ENCODE measurements around the gene FASLG. TPM values are rescaled to one million over a fixed set of nuclear protein-coding genes. Genes with fewer than 3 reads are reported as not detected.

FASLG gene
- polyA plus RNA-seq, 3 donors: not detected

DNA sequence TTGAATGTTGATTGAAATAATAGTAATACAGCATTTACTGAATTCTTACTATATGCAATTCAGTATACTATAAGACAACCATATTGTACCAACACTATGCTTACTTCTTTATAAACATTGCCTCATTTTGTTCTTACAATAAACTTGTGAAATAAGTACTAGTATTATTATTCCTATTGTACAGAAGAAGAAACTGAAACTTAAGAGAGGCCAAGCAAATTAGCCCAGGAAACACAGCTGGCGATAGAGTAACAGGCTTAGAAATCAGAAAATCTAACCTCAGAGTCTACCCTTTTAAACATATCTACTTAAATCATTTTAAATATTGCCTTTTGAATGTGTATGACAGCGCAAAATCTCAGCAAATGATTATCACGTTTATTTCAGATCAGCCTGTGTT lies 41.7 kb downstream of the FASLG start:
- no peaks in the 10 kb centered on the region for H3K27me3 ChIP-seq (ENCODE audit: control insufficient read depth in 2 of 2, insufficient read depth in 2 of 2, low read length in 2 of 2)
- H3K9ac ChIP-seq (ENCODE audit: insufficient read depth, low read length, poor library complexity, severe bottlenecking): no peak overlapping the region
- H3K36me3 ChIP-seq (replicated peaks in 1 of 2; ENCODE audit: control insufficient read depth in 1 of 2, insufficient read depth in 2 of 2, low read length in 2 of 2): no peaks in the 10 kb centered on the region
- H3K4me2 ChIP-seq (replicated peaks; ENCODE audit: extremely low read depth, low read length, poor library complexity, severe bottlenecking): no peak overlapping the region
- H3K4me3 ChIP-seq (replicated peaks in 1 of 3; ENCODE audit: low read depth in 2 of 3, low read length in 3 of 3): no peak overlapping the region
- no peaks in the 10 kb centered on the region for H3K9me3 ChIP-seq (replicated peaks in 1 of 2; ENCODE audit: control insufficient read depth in 1 of 2, insufficient read depth in 1 of 2, low read length in 2 of 2)
- Mint-ChIP-seq H3K9me3 (no peaks in the 10 kb centered on the region), H3K27me3 (ENCODE audit: low read depth in 3 of 3) (peaks cover 0 to 1% (median 0%) of the 10 kb centered on the region in 3 donors), H3K4me3 (no peak overlapping the region), H3K4me1 (peaks cover 37% of the 10 kb centered on the region), H3K36me3 (peaks cover 0 to 4% of the 10 kb centered on the region in 2 donors), H3K27ac (no peak overlapping the region)
- TF ChIP-seq, protein P1, sequence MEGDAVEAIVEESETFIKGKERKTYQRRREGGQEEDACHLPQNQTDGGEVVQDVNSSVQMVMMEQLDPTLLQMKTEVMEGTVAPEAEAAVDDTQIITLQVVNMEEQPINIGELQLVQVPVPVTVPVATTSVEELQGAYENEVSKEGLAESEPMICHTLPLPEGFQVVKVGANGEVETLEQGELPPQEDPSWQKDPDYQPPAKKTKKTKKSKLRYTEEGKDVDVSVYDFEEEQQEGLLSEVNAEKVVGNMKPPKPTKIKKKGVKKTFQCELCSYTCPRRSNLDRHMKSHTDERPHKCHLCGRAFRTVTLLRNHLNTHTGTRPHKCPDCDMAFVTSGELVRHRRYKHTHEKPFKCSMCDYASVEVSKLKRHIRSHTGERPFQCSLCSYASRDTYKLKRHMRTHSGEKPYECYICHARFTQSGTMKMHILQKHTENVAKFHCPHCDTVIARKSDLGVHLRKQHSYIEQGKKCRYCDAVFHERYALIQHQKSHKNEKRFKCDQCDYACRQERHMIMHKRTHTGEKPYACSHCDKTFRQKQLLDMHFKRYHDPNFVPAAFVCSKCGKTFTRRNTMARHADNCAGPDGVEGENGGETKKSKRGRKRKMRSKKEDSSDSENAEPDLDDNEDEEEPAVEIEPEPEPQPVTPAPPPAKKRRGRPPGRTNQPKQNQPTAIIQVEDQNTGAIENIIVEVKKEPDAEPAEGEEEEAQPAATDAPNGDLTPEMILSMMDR (IDR thresholded peaks at IDR 0.05): no peak
- H2AFZ ChIP-seq (ENCODE audit: insufficient read depth, low read depth, low read length, poor library complexity, severe bottlenecking): no peak overlapping the region
- H3K4me1 ChIP-seq (ENCODE audit: control insufficient read depth in 1 of 2, insufficient read depth in 2 of 2, low read length in 2 of 2): peaks cover 30 to 38% of the 10 kb centered on the region in 2 donors
- WGBS (ENCODE audit: insufficient coverage): 100% methylated on average over 1 of the region's 3 CpGs
- H3K79me2 ChIP-seq (ENCODE audit: insufficient read depth, low read length): no peaks in the 10 kb centered on the region
- intact Hi-C loops (cut with micrococcal nuclease): no loop called here
- no peak overlapping the region for H3K27ac ChIP-seq (ENCODE audit: low read depth in 1 of 2, low read length in 2 of 2)
- no peak for DNase-seq
- no peaks in the 10 kb centered on the region for H4K20me1 ChIP-seq (ENCODE audit: insufficient read depth, low read length)

DNA sequence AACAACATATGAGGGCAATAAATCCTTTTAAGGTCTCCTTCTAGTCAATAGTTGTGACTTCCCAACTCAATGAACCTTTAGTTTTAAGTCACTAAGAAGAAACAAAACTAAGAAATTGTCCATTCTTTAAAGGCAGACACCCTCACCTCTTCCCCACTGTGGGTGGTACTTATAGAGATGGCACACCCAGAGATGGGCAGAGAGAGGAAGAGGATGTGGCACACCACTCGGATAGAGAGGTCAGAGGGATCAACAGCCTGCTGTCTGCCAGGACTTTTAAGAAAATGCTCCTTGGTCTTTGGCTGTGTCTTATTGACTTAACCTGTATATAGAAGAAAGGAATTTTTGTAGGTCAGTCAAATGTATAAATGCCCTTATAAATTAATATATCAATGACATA lies 45.1 kb downstream of the FASLG start:
- H3K4me1 ChIP-seq (ENCODE audit: control insufficient read depth in 1 of 2, insufficient read depth in 2 of 2, low read length in 2 of 2): peaks cover 11 to 15% of the 10 kb centered on the region in 2 donors
- peaks cover 0 to 2% (median 0%) of the 10 kb centered on the region in 7 donors for H3K9me3 Mint-ChIP-seq
- TF ChIP-seq, protein P1 (IDR thresholded peaks at IDR 0.05): no peak
- no peaks in the 10 kb centered on the region for H3K79me2 ChIP-seq (ENCODE audit: insufficient read depth, low read length)
- no peaks in the 10 kb centered on the region for H3K36me3 Mint-ChIP-seq
- no peak overlapping the region for H3K4me3 Mint-ChIP-seq
- DNase-seq: no peak
- no CpG with 5 or more reads among the region's 1 CpG for WGBS (ENCODE audit: insufficient coverage)
- H3K9ac ChIP-seq (ENCODE audit: insufficient read depth, low read length, poor library complexity, severe bottlenecking): no peak overlapping the region
- no peak overlapping the region for H3K27ac Mint-ChIP-seq
- H3K9me3 ChIP-seq (replicated peaks in 1 of 2; ENCODE audit: control insufficient read depth in 1 of 2, insufficient read depth in 1 of 2, low read length in 2 of 2): no peaks in the 10 kb centered on the region
- H3K27ac ChIP-seq (ENCODE audit: low read depth in 1 of 2, low read length in 2 of 2): no peak overlapping the region
- peaks cover 13% of the 10 kb centered on the region for H3K4me1 Mint-ChIP-seq
- intact Hi-C loops (cut with micrococcal nuclease): no loop called here
- no peak overlapping the region for H3K4me3 ChIP-seq (replicated peaks in 1 of 3; ENCODE audit: low read depth in 2 of 3, low read length in 3 of 3)
- H3K4me2 ChIP-seq (replicated peaks; ENCODE audit: extremely low read depth, low read length, poor library complexity, severe bottlenecking): no peak overlapping the region
- no peaks in the 10 kb centered on the region for H3K27me3 ChIP-seq (ENCODE audit: control insufficient read depth in 2 of 2, insufficient read depth in 2 of 2, low read length in 2 of 2)
- no peaks in the 10 kb centered on the region for H4K20me1 ChIP-seq (ENCODE audit: insufficient read depth, low read length)
- H2AFZ ChIP-seq (ENCODE audit: insufficient read depth, low read depth, low read length, poor library complexity, severe bottlenecking): no peak overlapping the region
- H3K27me3 Mint-ChIP-seq (ENCODE audit: low read depth in 3 of 3): no peaks in the 10 kb centered on the region
- H3K36me3 ChIP-seq (replicated peaks in 1 of 2; ENCODE audit: control insufficient read depth in 1 of 2, insufficient read depth in 2 of 2, low read length in 2 of 2): no peaks in the 10 kb centered on the region
